RPMI7951 (cell line): ENCODE results near the gene DENND2C. TPM values are rescaled to one million over a fixed set of nuclear protein-coding genes. Genes with fewer than 3 reads are reported as not detected.
"Not testable (repeated sequence)": the region's sequence is repeated elsewhere in the genome, so short reads cannot be mapped to it uniquely, and the experiment has no call there.

ENCODE experiments used
- DNase-seq: peaks from one replicate; pipeline ENCODE4 v3.0.0-alpha.2; 2012; ENCODE audit warnings: low read depth
- total RNA-seq: library from RNA; depleted of rRNA; stranded (reverse); fragments of >200 nt; shearing (Covaris generic); gene quantifications from 2 replicates; pipeline ENCODE4 v1.2.3, GENCODE V29; 2014

DENND2C gene
- total RNA-seq, 1 experiment from 2014 or later, result 0.36 TPM

DNA sequence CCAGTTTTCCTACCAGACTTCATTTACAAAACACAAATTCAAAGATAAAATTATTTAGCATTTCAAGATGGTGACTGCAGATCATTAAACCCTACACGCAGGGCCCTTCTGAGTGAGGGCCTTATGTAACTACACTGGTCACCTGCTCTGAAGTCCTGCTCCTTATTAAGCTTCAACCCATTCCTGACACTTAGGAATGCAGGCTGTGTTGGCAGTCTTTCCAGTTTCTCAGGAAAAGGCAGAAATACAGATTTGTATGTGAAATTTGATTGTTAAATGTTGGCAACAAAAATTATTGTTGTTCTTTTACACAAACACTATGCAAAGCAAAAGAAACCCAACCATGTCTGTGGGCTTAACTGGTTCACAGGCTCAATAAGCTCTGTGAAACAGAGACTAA is 62.6 kb downstream of the DENND2C start:
- no peak for DNase-seq

GRCh38 chr1:114597949-114598348 is 71.9 kb downstream of the DENND2C start:
- DNase-seq, result no peak

GRCh38 chr1:114595602-114596001 is 74.2 kb downstream of the DENND2C start:
- DNase-seq, result no peak

- no peak for DNase-seq
Measured at GRCh38 chr1:114594046-114594445, 75.8 kb downstream of the DENND2C start.

GRCh38 chr1:114589122-114589521 is 80.7 kb downstream of the DENND2C start:
- no peak for DNase-seq

DNA sequence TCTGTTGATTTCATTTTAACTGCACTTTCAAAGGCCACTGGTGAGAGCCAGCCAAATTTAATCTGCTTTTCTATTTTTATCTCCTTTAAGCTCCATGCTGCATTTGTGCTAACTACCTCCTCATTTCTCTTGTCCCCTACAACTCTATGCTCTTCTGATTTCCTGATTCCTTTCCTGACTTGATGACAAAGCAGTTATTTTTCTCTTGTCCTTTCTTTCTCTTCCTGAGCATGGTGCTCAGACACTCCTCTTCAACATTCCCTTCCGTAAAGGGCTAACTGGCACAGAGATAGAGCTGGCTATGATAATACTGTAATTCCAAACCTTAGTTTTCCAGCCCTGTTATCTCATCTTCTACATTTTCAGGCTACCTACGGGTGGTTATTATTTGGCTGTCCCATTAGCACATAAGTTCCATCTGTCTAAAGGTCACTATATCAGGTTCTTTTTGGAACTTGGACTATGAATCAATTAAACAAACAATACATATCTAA is 81.6 kb downstream of the DENND2C start:
- no peak for DNase-seq

- DNase-seq, result no peak
Measured at GRCh38 chr1:114587203-114587991, 82.5 kb downstream of the DENND2C start.

DNA sequence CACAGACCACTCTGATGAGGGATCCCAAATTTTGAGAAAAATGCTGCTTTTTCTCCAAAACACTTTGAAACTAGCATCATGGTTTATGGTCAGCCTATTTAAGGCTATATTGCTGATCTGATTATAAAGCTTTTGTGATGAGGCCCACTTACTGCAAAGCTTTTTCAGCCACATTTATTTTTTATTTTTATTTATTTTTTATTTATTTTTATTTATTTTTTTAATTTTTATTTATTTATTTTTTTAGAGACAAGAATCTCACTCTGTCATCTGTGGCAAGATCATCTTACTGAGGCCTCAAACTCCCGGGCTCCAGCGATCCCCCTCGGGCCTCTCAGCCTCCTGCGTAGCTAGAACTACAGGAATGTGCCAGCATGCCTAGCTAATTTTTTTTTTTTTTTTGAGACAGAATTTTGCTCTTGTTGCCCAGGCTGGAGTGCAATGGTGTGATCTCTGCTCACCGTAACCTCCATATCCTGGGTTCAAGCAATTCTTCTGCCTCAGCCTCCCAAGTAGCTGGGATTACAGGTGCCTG is 83.3 kb downstream of the DENND2C start:
- no peak for DNase-seq

DNA sequence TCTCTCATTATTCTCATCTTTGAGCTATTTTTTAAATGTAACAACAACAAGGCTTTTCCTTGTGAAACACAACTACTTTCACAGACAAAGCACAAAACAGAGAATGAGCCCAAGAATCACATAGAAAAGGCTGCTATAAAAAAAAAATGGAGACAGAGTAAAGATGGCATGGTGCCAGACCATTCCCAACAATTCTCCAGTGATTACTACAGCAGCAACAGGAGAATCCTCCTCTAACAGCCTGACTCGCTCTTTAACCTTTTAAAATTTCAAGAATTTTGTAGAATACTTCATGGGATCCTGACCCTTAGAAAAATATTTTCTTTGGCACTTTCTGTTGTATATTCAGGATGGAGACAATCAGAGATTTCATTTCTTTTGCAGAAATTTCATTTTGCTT is 84.6 kb downstream of the DENND2C start:
- no peak for DNase-seq

DNA sequence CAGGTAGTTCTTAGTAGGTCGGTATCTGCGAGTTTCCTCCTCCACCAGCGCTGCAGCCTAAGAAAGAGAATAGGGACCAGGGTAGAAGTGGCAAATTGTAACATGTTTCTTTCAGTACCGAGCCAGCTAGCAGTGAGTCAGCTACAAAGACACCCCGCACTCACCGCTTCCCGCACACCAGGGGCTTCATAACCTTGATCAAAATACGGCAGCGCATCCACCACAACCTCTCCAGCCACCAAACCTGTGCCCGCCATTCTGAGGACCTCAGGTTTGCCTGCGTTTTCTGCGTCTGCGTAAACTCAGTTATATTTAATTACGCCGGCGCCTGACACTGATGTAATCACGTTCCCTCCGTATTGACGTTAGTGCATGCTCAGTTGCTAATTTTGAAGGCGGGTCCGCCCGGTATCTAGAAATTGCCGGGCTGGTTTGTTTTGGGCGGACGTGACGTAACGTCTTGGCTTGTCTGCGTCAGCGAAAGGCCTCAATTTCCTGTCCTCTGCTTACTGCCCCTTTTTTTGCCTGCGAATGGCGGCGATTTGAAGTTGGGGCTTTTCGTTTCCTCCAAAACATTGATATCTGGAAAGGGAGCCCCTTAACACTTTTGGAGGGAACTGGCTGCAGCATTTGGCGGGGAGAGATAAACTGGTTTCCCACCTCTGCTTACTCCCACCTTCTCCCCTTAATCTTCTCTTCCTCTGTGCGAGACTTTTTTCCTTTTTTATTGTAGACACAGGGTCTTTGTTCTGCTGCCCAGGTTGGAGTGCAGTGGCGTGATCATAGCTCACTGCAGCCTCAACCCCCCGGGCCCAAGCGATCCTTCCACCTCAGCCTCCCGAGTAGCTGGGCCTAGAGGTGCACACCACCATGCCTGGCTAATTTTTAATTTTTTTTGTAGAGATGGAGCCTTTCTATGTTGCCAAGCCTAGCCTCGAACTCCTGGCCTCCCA is 88.2 kb downstream of the DENND2C start, which contains the start of gene BCAS2:
TSS of gene BCAS2 (minus strand) at position 281 of the 953 bp plus-strand sequence. CDS start at position 257, 24 bp downstream.
- peak; percentile 98 for DNase-seq

- no peak for DNase-seq
Measured at GRCh38 chr1:114574365-114574764, 95.5 kb downstream of the DENND2C start.

GRCh38 chr1:114564141-114564540 is 105.7 kb downstream of the DENND2C start:
- DNase-seq, result no peak

GRCh38 chr1:114562978-114563510 is 106.8 kb downstream of the DENND2C start:
- not testable (repeated sequence) for DNase-seq

DNA sequence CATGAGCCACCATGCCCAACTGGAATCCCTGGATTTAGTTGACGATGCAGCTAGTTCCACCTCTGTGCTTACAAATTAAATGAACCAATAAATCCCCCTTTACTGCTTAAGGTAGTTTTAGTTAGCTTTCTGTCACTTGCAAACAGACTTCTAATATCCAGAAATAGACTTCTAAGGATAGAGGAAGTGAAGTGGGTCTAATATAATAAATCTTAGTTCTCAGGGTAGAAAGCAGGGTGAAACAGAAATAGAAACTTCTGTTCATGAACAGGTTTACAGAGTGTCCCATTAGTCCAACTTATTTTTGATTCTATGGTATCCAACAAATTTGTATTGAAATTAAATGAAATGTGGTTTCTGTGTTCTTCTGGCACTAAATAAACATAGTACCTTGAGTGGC is 108.5 kb downstream of the DENND2C start:
- DNase-seq, result no peak

DNA sequence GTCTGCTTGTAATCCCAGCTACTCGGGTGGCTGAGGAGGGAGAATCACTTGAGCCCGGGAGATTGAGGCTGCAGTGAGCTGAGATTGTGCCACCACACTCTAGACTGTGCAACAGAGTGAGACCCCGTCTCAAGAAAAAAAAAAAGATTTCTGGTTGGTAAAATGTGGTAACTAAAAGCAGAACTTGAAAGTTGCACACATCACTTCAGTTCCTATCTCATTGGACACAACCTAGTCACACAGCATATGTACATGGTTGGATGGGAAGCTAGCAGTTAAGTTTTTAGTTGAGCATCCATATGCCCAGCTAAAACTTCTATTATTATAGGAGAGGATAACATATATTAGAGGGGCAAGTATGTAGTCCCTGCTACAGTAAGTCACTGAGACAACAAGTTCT is 110.5 kb downstream of the DENND2C start:
- no peak for DNase-seq

GRCh38 chr1:114558544-114558943 is 111.3 kb downstream of the DENND2C start:
- peak; percentile 18 for DNase-seq

DNA sequence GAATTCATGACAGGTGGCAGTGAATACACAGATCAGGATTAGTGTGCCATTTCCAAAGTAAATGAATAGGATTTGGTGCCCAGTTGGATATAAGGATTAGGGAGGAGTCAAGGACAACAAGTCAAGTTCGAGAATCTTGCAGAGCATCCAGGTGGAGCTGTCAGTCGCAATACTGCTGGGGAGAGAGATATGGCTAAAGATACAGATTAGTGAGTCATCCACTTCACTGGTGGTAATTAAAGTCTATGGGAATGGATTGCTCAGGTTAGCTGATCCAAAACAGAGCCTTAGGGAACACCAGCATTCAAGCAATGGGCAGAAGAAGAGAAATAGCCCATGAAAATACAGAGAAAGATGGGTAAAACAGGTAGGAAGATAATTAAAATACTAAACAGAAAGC is 115.3 kb downstream of the DENND2C start:
- no peak for DNase-seq

- no peak for DNase-seq
Measured at GRCh38 chr1:114552106-114552639, 117.7 kb downstream of the DENND2C start.

GRCh38 chr1:114551400-114551799 is 118.4 kb downstream of the DENND2C start:
- DNase-seq, result no peak

DNA sequence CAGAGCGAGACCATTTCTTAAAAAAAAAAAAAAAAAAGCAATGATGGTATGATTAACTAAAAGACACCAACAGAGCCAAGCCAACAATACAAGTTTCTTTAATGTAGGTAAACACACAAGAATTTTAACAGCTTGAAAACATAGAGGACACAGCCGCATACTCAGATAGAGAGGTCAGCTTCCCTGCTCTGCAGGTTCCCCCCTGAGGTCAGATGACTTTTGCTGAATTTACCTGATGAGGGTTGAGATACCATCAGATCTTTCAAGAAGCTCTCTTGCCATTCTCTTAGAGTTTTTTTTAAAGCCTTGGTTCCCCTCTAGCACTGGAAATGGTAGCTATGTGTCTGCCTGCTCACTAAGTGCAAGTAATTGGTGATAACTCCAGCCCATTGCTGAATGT is 119.5 kb downstream of the DENND2C start:
- no peak for DNase-seq

DNA sequence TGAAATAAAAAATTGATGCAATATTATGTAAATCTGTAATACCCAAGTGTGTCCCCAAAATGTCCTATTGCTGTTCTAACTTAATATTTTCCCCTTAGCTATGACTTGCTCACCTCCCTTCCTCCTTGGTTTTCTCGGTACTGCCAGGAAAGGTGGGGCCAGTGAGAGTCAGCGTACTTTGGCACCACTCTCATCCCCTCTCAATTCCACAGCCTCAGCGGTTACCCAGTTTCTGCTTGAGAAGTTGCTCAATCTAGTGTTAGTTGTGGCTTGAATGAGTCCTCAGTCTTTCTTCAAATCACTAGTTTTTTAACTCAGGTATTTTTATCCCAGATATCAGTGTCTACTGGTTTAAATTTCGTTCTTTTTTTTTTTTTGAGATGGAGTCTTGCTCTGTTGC is 120.7 kb downstream of the DENND2C start:
- DNase-seq, result no peak

DNA sequence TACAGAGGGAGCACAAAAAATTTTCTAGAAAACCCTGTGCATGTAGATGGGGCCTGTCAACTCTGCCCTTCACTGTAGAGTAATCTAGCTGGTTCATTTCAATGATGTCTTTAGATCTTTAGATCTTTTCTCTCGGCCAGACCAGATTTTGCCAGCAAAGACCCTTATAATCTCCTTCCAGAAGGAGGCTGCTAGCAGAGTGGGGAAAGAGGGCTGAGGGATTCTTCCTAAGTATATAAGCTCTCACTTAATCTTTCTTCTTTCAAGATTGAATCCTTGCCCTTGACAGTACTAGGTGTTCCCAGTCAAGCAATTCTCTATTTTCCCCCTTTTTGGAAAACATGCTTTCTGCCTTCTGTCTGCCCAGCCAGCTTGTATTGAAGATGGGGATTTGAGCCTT is 122.8 kb downstream of the DENND2C start:
- no peak for DNase-seq
